Sigmoid colon (tissue), 7 donors: ENCODE data around the gene LDLRAD4. TPM values are rescaled to one million over a fixed set of nuclear protein-coding genes. Genes with fewer than 3 reads are reported as not detected.

ENCODE experiments used
- DNase-seq: peaks from one replicate; pipeline ENCODE4 v3.0.0-alpha.2; 2019
- H3K27ac ChIP-seq, 4 donors: fragments of 200-600 bp; sonication (generic); one replicate each; pipeline ENCODE4 v1.5.1; 2016 to 2019; ENCODE audit warnings: mild to moderate bottlenecking in 1 of 4
- H3K27me3 ChIP-seq, 3 donors: fragments of 200-600 bp; sonication (generic); one replicate each; pipeline ENCODE4 v1.5.1; 2019; ENCODE audit warnings: mild to moderate bottlenecking in 1 of 3
- H3K36me3 ChIP-seq, 4 donors: fragments of 200-600 bp; sonication (generic); one replicate each; pipeline ENCODE4 v1.5.1; 2016 to 2019
- H3K4me1 ChIP-seq, 4 donors: fragments of 200-600 bp; sonication (generic); one replicate each; pipeline ENCODE4 v1.5.1; 2017 to 2019
- H3K4me3 ChIP-seq, 4 donors: fragments of 200-600 bp; sonication (generic); one replicate each; pipeline ENCODE4 v1.5.1; 2017 to 2019; ENCODE audit warnings: mild to moderate bottlenecking in 2 of 4, moderate library complexity in 1 of 4
- H3K9me3 ChIP-seq, 4 donors: fragments of 200-600 bp in 3 of 4; sonication (generic) in 3 of 4; one replicate each; pipeline versions ENCODE4 v1.5.1 to v1.6.1; 2013 to 2019
- CTCF ChIP-seq, 4 experiments: fragments of 450-650 bp in 3 of 4; fragments of 200-600 bp in 1 of 4; IDR thresholded peaks; one replicate each; pipeline ENCODE4 v1.5.1; 2016 to 2019; ENCODE audit warnings: antibody characterized with exemption in 4 of 4, mild to moderate bottlenecking in 3 of 4, moderate library complexity in 2 of 4
- EP300 ChIP-seq, 4 donors: sonication (generic); formaldehyde crosslinking; IDR thresholded peaks; one replicate each; pipeline ENCODE4 v1.6.1; 2017; ENCODE audit warnings: antibody characterized with exemption in 4 of 4
- POLR2A ChIP-seq, 2 donors: fragments of 450-650 bp; IDR thresholded peaks; one replicate each; pipeline ENCODE4 v1.6.1; 2016; ENCODE audit warnings: antibody characterized with exemption in 2 of 2, mild to moderate bottlenecking in 2 of 2, moderate library complexity in 2 of 2
- POLR2AphosphoS5 ChIP-seq, 4 donors: sonication (generic); formaldehyde crosslinking; IDR thresholded peaks; one replicate each; pipeline ENCODE4 v1.6.1; 2017; ENCODE audit warnings: antibody characterized with exemption in 4 of 4
- whole genome bisulfite sequencing, 2 donors: extraction: QIAGEN DNeasy Blood & Tissue Kit; methylation state at CpG; one replicate each; pipeline ENCODE4 v1.1.7; 2013; 5-methylcytosine and 5-hydroxymethylcytosine counted together
- intact Hi-C: fragments of 100-400 bp; cut with DNase I; formaldehyde crosslinking; loops from one replicate; pipeline ENCODE4 v1.15.1; 2023
- polyA plus RNA-seq, 3 donors: library from polyadenylated mRNA; stranded (reverse); fragments of 200-250 nt; gene quantifications; one replicate each; pipeline ENCODE4 v1.2.3, GENCODE V29; 2013
- total RNA-seq, 4 donors: library from RNA; depleted of rRNA; stranded (reverse); fragments of >200 nt; gene quantifications; one replicate each; pipeline ENCODE4 v1.1.0, GENCODE V29; 2016
- donor health status: healthy with polysubstance abuse.
- donor health status: Bipolar disorder and iron deficiency.
- donor health status: healthy.

The LDLRAD4 gene
- total and polyA plus RNA-seq, 7 donors = 1.2 to 28.2 (median 17.2) TPM

GRCh38 chr18:13243363-13243762 lies 24.8 kb downstream of the LDLRAD4 start:
- Histone ChIP-seq H3K9me3 (no peaks in the 10 kb centered on the region), H3K36me3 (peaks cover 0 to 3% (median 0%) of the 10 kb centered on the region in 4 donors), H3K27me3 (no peaks in the 10 kb centered on the region), H3K27ac (no peak overlapping the region), H3K4me3 (no peak overlapping the region), H3K4me1 (peaks cover 0 to 8% (median 0%) of the 10 kb centered on the region in 4 donors)
- whole genome bisulfite sequencing, 2 donors = 92 to 98% methylated on average over 9 of the region's 9 CpGs
- DNase-seq = no peak
- no peak for TF ChIP-seq POLR2A (IDR thresholded peaks at IDR 0.05)
- TF ChIP-seq EP300 (IDR thresholded peaks at IDR 0.05) = no peak
- TF ChIP-seq CTCF (IDR thresholded peaks at IDR 0.05) = no peak
- no peak for TF ChIP-seq POLR2AphosphoS5 (IDR thresholded peaks at IDR 0.05)
- intact Hi-C loops = no loop called here

- H3K27me3 ChIP-seq = no peaks in the 10 kb centered on the region
- intact Hi-C loops = no loop called here
- peaks cover 0 to 3% (median 0%) of the 10 kb centered on the region in 4 donors for H3K36me3 ChIP-seq
- H3K9me3 ChIP-seq = no peaks in the 10 kb centered on the region
- peaks cover 0 to 8% (median 0%) of the 10 kb centered on the region in 4 donors for H3K4me1 ChIP-seq
- DNase-seq = no peak
- no peak for TF ChIP-seq POLR2A (IDR thresholded peaks at IDR 0.05)
- no peak for TF ChIP-seq EP300 (IDR thresholded peaks at IDR 0.05)
- TF ChIP-seq CTCF (IDR thresholded peaks at IDR 0.05) = no peak
- TF ChIP-seq POLR2AphosphoS5 (IDR thresholded peaks at IDR 0.05) = no peak
- H3K27ac ChIP-seq = no peak overlapping the region
- no peak overlapping the region for H3K4me3 ChIP-seq
- WGBS, 2 donors = 55 to 95% methylated on average over 1 of the region's 1 CpG
These were observed 25.6 kb downstream of the LDLRAD4 start for GRCh38 chr18:13244135-13244534.

- no peak overlapping the region for H3K4me3 ChIP-seq
These were observed 27.0 kb downstream of the LDLRAD4 start for GRCh38 chr18:13245481-13246000.

GRCh38 chr18:13246121-13246520 lies 27.6 kb downstream of the LDLRAD4 start:
- Histone ChIP-seq H3K36me3 (peaks cover 0 to 3% (median 0%) of the 10 kb centered on the region in 4 donors), H3K27ac (no peak overlapping the region), H3K27me3 (no peaks in the 10 kb centered on the region), H3K4me3 (no peak overlapping the region), H3K9me3 (no peaks in the 10 kb centered on the region), H3K4me1 (no peaks in the 10 kb centered on the region)
- TF ChIP-seq CTCF (IDR thresholded peaks at IDR 0.05) (no peak), POLR2A (IDR thresholded peaks at IDR 0.05) (no peak), POLR2AphosphoS5 (IDR thresholded peaks at IDR 0.05) (no peak), EP300 (IDR thresholded peaks at IDR 0.05) (no peak)
- WGBS, 2 donors = 93 to 95% methylated on average over 9 of the region's 9 CpGs
- intact Hi-C loops = no loop called here
- no peak for DNase-seq

More at GRCh38 chr18:13245481-13246000, 27.0 kb downstream of the LDLRAD4 start:
- no peak for DNase-seq
- intact Hi-C loops = no loop called here
- H3K4me1 ChIP-seq = no peaks in the 10 kb centered on the region
- no peaks in the 10 kb centered on the region for H3K27me3 ChIP-seq
- TF ChIP-seq CTCF (IDR thresholded peaks at IDR 0.05) = no peak
- no peak for TF ChIP-seq POLR2AphosphoS5 (IDR thresholded peaks at IDR 0.05)
- TF ChIP-seq POLR2A (IDR thresholded peaks at IDR 0.05) = no peak
- TF ChIP-seq EP300 (IDR thresholded peaks at IDR 0.05) = no peak
- 77 to 85% methylated on average over 6 of the region's 6 CpGs for WGBS, 2 donors
- H3K36me3 ChIP-seq = peaks cover 0 to 3% (median 0%) of the 10 kb centered on the region in 4 donors
- H3K9me3 ChIP-seq = no peaks in the 10 kb centered on the region
- no peak overlapping the region for H3K27ac ChIP-seq

GRCh38 chr18:13246591-13246990 lies 28.0 kb downstream of the LDLRAD4 start:
- H3K4me3 ChIP-seq = no peak overlapping the region
- H3K9me3 ChIP-seq = no peaks in the 10 kb centered on the region
- H3K27ac ChIP-seq = no peak overlapping the region
- DNase-seq = no peak
- no peaks in the 10 kb centered on the region for H3K4me1 ChIP-seq
- no peak for TF ChIP-seq POLR2AphosphoS5 (IDR thresholded peaks at IDR 0.05)
- TF ChIP-seq CTCF (IDR thresholded peaks at IDR 0.05) = no peak
- no peak for TF ChIP-seq EP300 (IDR thresholded peaks at IDR 0.05)
- TF ChIP-seq POLR2A (IDR thresholded peaks at IDR 0.05) = no peak
- intact Hi-C loops = no loop called here
- H3K36me3 ChIP-seq = peaks cover 0 to 3% (median 0%) of the 10 kb centered on the region in 4 donors
- 93 to 96% methylated on average over 3 of the region's 3 CpGs for WGBS, 2 donors
- no peaks in the 10 kb centered on the region for H3K27me3 ChIP-seq
